HG02571 (cell line): ENCODE results near the gene SOX18.

ENCODE experiments used
- ATAC-seq: cut with Tn5 transposase; IDR thresholded peaks from one replicate; pipeline ENCODE4 v1.9.1; 2021; ENCODE audit warnings: mild to moderate bottlenecking, moderate library complexity; ENCODE audit not compliant: unreplicated experiment

SOX18 gene

GRCh38 chr20:64053841-64054661 is 4.6 kb upstream of the SOX18 start:
- no peak for ATAC-seq

- no peak for ATAC-seq
These were observed 3.8 kb upstream of the SOX18 start for GRCh38 chr20:64052987-64053840.

GRCh38 chr20:64052326-64052722 is 2.9 kb upstream of the SOX18 start:
- no peak for ATAC-seq

- no peak for ATAC-seq
These were observed 2.3 kb upstream of the SOX18 start for GRCh38 chr20:64051561-64052325.

GRCh38 chr20:64051033-64051452 is 1.6 kb upstream of the SOX18 start:
- no peak for ATAC-seq

GRCh38 chr20:64050261-64051032 is 1.0 kb upstream of the SOX18 start:
- ATAC-seq: no peak

- ATAC-seq: no peak
These were observed 430 bp upstream of the SOX18 start for GRCh38 chr20:64049878-64050260.

GRCh38 chr20:64048402-64049044 is 916 bp downstream of the SOX18 start:
- ATAC-seq: no peak

- ATAC-seq: no peak
These were observed 1.5 kb downstream of the SOX18 start for GRCh38 chr20:64047968-64048401.

GRCh38 chr20:64047046-64047389 is 2.4 kb downstream of the SOX18 start:
- no peak for ATAC-seq

- ATAC-seq: no peak
These were observed 4.0 kb downstream of the SOX18 start for GRCh38 chr20:64045346-64046011.

GRCh38 chr20:64044484-64045247 is 4.8 kb downstream of the SOX18 start:
- ATAC-seq: no peak

- ATAC-seq: no peak
These were observed 5.7 kb downstream of the SOX18 start for GRCh38 chr20:64043768-64044167.

GRCh38 chr20:64042054-64042781 is 7.2 kb downstream of the SOX18 start:
- no peak for ATAC-seq

- ATAC-seq: no peak
These were observed 7.7 kb downstream of the SOX18 start for GRCh38 chr20:64041781-64042053.

- ATAC-seq: no peak
These were observed 8.2 kb downstream of the SOX18 start for GRCh38 chr20:64041040-64041780.

GRCh38 chr20:64040231-64041039 is 9.0 kb downstream of the SOX18 start:
- no peak for ATAC-seq
